ENCODE measurements around the gene SMG6.

- TF ChIP-seq POLR2A (IDR thresholded peaks at IDR 0.05) (no peak), CTCF (IDR thresholded peaks at IDR 0.05) (no peak)
These were observed 254.8 kb downstream of the SMG6 start for GRCh38 chr17:2048805-2049204.

Data from sigmoid colon (tissue), 3 donors.